ENCODE measurements around the gene MYH9.

- TF ChIP-seq CTCF (conservative IDR thresholded peaks at IDR 0.05 in 1 of 2, IDR thresholded peaks at IDR 0.05 in 1 of 2; ENCODE audit: extremely low read depth in 1 of 2, insufficient read depth in 1 of 2, low read depth in 1 of 2, low read length in 2 of 2) (no peak), EZH2 (IDR thresholded peaks at IDR 0.05; ENCODE audit: borderline replicate concordance, low read length) (no peak)
Observed at GRCh38 chr22:36355362-36355761, 32.4 kb downstream of the MYH9 start.

Measured in mammary epithelial cell (primary cell).